GM23338 (cell line): ENCODE data around the gene TCP11. TPM values are rescaled to one million over a fixed set of nuclear protein-coding genes. Genes with fewer than 3 reads are reported as not detected.

ENCODE experiments used
- ATAC-seq: fragments of 200-7000 bp; cut with Tn5 transposase; 3 replicates; pipeline ENCODE4 v1.9.1; 2020
- DNase-seq: peaks from one replicate; pipeline ENCODE4 v3.0.0-alpha.2; 2015; ENCODE audit warnings: low spot score
- H2AFZ ChIP-seq: fragments of 200-600 bp; sonication (generic); 2 replicates; pipeline ENCODE4 v1.8.0; 2016; ENCODE audit warnings: antibody characterized with exemption, mild to moderate bottlenecking, moderate library complexity
- H3F3A ChIP-seq: fragments of 200-600 bp; sonication (generic); replicated peaks from 2 replicates; pipeline ENCODE4 v1.8.0; 2017; ENCODE audit warnings: antibody characterized with exemption, mixed run types, low read depth
- H3K27ac ChIP-seq: fragments of 200-600 bp; sonication (generic); 2 replicates; pipeline ENCODE4 v1.6.1; 2016; ENCODE audit warnings: low read depth
- H3K27me3 ChIP-seq: fragments of 200-600 bp; sonication (generic); 2 replicates; pipeline ENCODE4 v1.8.0; 2016; ENCODE audit warnings: mild to moderate bottlenecking, mixed run types, moderate library complexity; ENCODE audit not compliant: insufficient read depth
- H3K36me3 ChIP-seq: fragments of 200-600 bp; sonication (generic); 2 replicates; pipeline ENCODE4 v1.8.0; 2016; ENCODE audit warnings: mild to moderate bottlenecking; ENCODE audit not compliant: insufficient read depth
- H3K4me1 ChIP-seq: fragments of 200-600 bp; sonication (generic); 2 replicates; pipeline ENCODE4 v1.8.0; 2016; ENCODE audit warnings: mild to moderate bottlenecking, moderate library complexity; ENCODE audit not compliant: insufficient read depth
- H3K4me2 ChIP-seq: fragments of 200-600 bp; sonication (generic); 2 replicates; pipeline ENCODE4 v1.7.1; 2017; ENCODE audit warnings: mixed run types
- H3K4me3 ChIP-seq: fragments of 200-600 bp; sonication (generic); 2 replicates; pipeline ENCODE4 v1.6.1; 2016; ENCODE audit warnings: mixed run types
- H3K79me2 ChIP-seq: fragments of 200-600 bp; sonication (generic); replicated peaks from 2 replicates; pipeline ENCODE4 v1.8.0; 2017; ENCODE audit warnings: mild to moderate bottlenecking; ENCODE audit not compliant: insufficient read depth
- H3K9me2 ChIP-seq: fragments of 200-600 bp; sonication (generic); 2 replicates; pipeline ENCODE4 v1.8.0; 2017; ENCODE audit not compliant: insufficient read depth
- H4K20me1 ChIP-seq: fragments of 200-600 bp; sonication (generic); replicated peaks from 2 replicates; pipeline ENCODE4 v1.8.0; 2017; ENCODE audit warnings: mild to moderate bottlenecking; ENCODE audit not compliant: insufficient read depth
- H3K27ac Mint-ChIP-seq: 2 replicates; pipeline ENCODE4 v1.8.0; 2020; ENCODE audit warnings: inconsistent platforms, mild to moderate bottlenecking, moderate library complexity, mixed read lengths
- H3K27me3 Mint-ChIP-seq: 3 replicates; pipeline ENCODE4 v1.8.0; 2022; ENCODE audit warnings: low read depth, mild to moderate bottlenecking, moderate library complexity, mixed read lengths, inconsistent platforms; ENCODE audit not compliant: insufficient read depth, poor library complexity
- H3K36me3 Mint-ChIP-seq: 3 replicates; pipeline ENCODE4 v1.8.0; 2021; ENCODE audit warnings: low read depth, mild to moderate bottlenecking, inconsistent platforms, moderate library complexity, mixed read lengths
- H3K4me1 Mint-ChIP-seq: 3 replicates; pipeline ENCODE4 v1.8.0; 2020; ENCODE audit warnings: mild to moderate bottlenecking, inconsistent platforms, mixed read lengths
- H3K4me3 Mint-ChIP-seq: 3 replicates; pipeline ENCODE4 v1.8.0; 2021; ENCODE audit warnings: moderate library complexity, mild to moderate bottlenecking, inconsistent platforms, mixed read lengths
- H3K9me3 Mint-ChIP-seq: 3 replicates; pipeline ENCODE4 v1.8.0; 2020; ENCODE audit warnings: moderate library complexity, mild to moderate bottlenecking, inconsistent platforms, mixed read lengths
- CREB1 ChIP-seq: fragments of 250-450 bp; sonication (Bioruptor Pico); IDR thresholded peaks from 2 replicates; pipeline ENCODE4 v1.5.0; 2020; ENCODE audit warnings: low read depth, mild to moderate bottlenecking, moderate library complexity
- CTCF ChIP-seq, 2 experiments: fragments of 200-600 bp in 1 of 2; sonication (generic) in 1 of 2; conservative IDR thresholded peaks; 2 replicates each; pipeline versions ENCODE4 v1.5.1 to v1.6.1; 2016 to 2017; ENCODE audit warnings: antibody characterized with exemption in 2 of 2, low read depth in 2 of 2, mild to moderate bottlenecking in 2 of 2, moderate library complexity in 1 of 2
- ETS1 ChIP-seq: IDR thresholded peaks from 2 replicates; pipeline ENCODE4 v1.6.1; 2016; ENCODE audit warnings: antibody characterized with exemption
- EZH2 ChIP-seq: fragments of 200-600 bp; sonication (generic); IDR thresholded peaks from one replicate; pipeline ENCODE4 v1.8.0; 2017; ENCODE audit warnings: antibody characterized with exemption, mild to moderate bottlenecking, low read depth; ENCODE audit not compliant: unreplicated experiment
- EZH2phosphoT487 ChIP-seq: fragments of 200-600 bp; sonication (generic); IDR thresholded peaks from one replicate; pipeline ENCODE4 v1.8.1; 2018; ENCODE audit warnings: antibody characterized with exemption; ENCODE audit not compliant: unreplicated experiment
- NANOG ChIP-seq: IDR thresholded peaks from 2 replicates; pipeline ENCODE4 v1.6.1; 2016; ENCODE audit warnings: antibody characterized with exemption, borderline replicate concordance
- POLR2AphosphoS5 ChIP-seq: IDR thresholded peaks from 2 replicates; pipeline ENCODE4 v1.6.1; 2016; ENCODE audit warnings: antibody characterized with exemption, low read depth
- REST ChIP-seq: IDR thresholded peaks from one replicate; pipeline ENCODE4 v1.6.1; 2018; ENCODE audit warnings: antibody characterized with exemption; ENCODE audit not compliant: unreplicated experiment
- STAT1 ChIP-seq: IDR thresholded peaks from one replicate; pipeline ENCODE4 v1.6.1; 2016; ENCODE audit warnings: antibody characterized with exemption; ENCODE audit not compliant: unreplicated experiment
- ZNF114 ChIP-seq: fragments of 250-450 bp; sonication (Bioruptor Pico); IDR thresholded peaks from 2 replicates; pipeline ENCODE4 v1.5.0; 2020; ENCODE audit warnings: mild to moderate bottlenecking, moderate library complexity
- ZNF331 ChIP-seq: fragments of 250-450 bp; sonication (Bioruptor Pico); IDR thresholded peaks from 2 replicates; pipeline ENCODE4 v1.5.0; 2020; ENCODE audit warnings: low read depth, mild to moderate bottlenecking, moderate library complexity
- polyA plus RNA-seq: library from polyadenylated mRNA; unstranded; fragments of >200 nt; fragmentation: Nextera tagmentation; extraction: Ambion mirVana; gene quantifications from 2 replicates; pipeline ENCODE4 v1.2.1, GENCODE V29; 2016
- total RNA-seq: library from RNA; depleted of rRNA; stranded (reverse); fragments of >200 nt; shearing (Covaris generic); gene quantifications from 2 replicates; pipeline ENCODE4 v1.2.3, GENCODE V29; 2014

The TCP11 gene
- total and polyA plus RNA-seq, 2 experiments from 2014 or later, result not detected

- TF ChIP-seq EZH2phosphoT487 (no peak), ZNF331 (CRISPR knock-in tag) (no peak), ETS1 (no peak), EZH2 (no peak), NANOG (no peak), REST (no peak), POLR2AphosphoS5 (no peak)
These were observed 61.0 kb downstream of the TCP11 start (continued) for GRCh38 chr6:35080016-35080680.

- H3K27ac Mint-ChIP-seq, result no peak overlapping the region; the same call in 1 of the 2 replicates
- H3K36me3 Mint-ChIP-seq, result peaks cover 29% of the 10 kb centered on the region
- TF ChIP-seq CTCF (conservative IDR thresholded peaks at IDR 0.05; ENCODE audit: low read depth in 2 of 2) (no peak), POLR2AphosphoS5 (no peak), REST (no peak), ZNF331 (CRISPR knock-in tag) (no peak), CREB1 (CRISPR knock-in tag) (no peak), ZNF114 (CRISPR knock-in tag) (no peak), NANOG (no peak), STAT1 (no peak), EZH2 (no peak), EZH2phosphoT487 (no peak)
These were observed 61.7 kb downstream of the TCP11 start for GRCh38 chr6:35079311-35080000.

More at GRCh38 chr6:35079311-35080000, 61.7 kb downstream of the TCP11 start:
- Histone ChIP-seq H3K27ac (no peak overlapping the region), H3K79me2 (no peaks in the 10 kb centered on the region), H3K9me2 (no peaks in the 10 kb centered on the region), H3K4me3 (no peak overlapping the region), H3K4me2 (no peak overlapping the region), H3K27me3 (no peaks in the 10 kb centered on the region), H4K20me1 (no peaks in the 10 kb centered on the region; the same call in 1 of the 2 replicates), H3F3A (no peaks in the 10 kb centered on the region), H2AFZ (no peak overlapping the region), H3K36me3 (no peaks in the 10 kb centered on the region; the same call in 1 of the 2 replicates), H3K4me1 (no peaks in the 10 kb centered on the region)
- H3K4me3 Mint-ChIP-seq, result no peak overlapping the region
- DNase-seq (no peak), ATAC-seq (no peak)
- no peaks in the 10 kb centered on the region for H3K9me3 Mint-ChIP-seq
- peaks cover 7% of the 10 kb centered on the region for H3K27me3 Mint-ChIP-seq
- peaks cover 23% of the 10 kb centered on the region for H3K4me1 Mint-ChIP-seq
